ENCODE results near the gene ISCU. TPM values are rescaled to one million over a fixed set of nuclear protein-coding genes. Genes with fewer than 3 reads are reported as not detected.
"Not testable (repeated sequence)": the region's sequence is repeated elsewhere in the genome, so short reads cannot be mapped to it uniquely, and the experiment has no call there.

ISCU gene
- total RNA-seq, 1 donor from 2014 or later, result 131 TPM

- no peak for DNase-seq (ENCODE audit: low spot score)
Measured at GRCh38 chr12:108543652-108544051, 18.7 kb upstream of the ISCU start.

GRCh38 chr12:108547686-108548085, 14.7 kb upstream of the ISCU start:
- DNase-seq (ENCODE audit: low spot score), result no peak

- no peak for DNase-seq (ENCODE audit: low spot score)
Measured at GRCh38 chr12:108548954-108549521, 13.4 kb upstream of the ISCU start.

GRCh38 chr12:108551535-108551934, 10.9 kb upstream of the ISCU start:
- no peak for DNase-seq (ENCODE audit: low spot score)

GRCh38 chr12:108553799-108554198, 8.6 kb upstream of the ISCU start:
- DNase-seq (ENCODE audit: low spot score), result no peak

- not testable (repeated sequence) for DNase-seq (ENCODE audit: low spot score)
Measured at GRCh38 chr12:108555383-108555782, 7.0 kb upstream of the ISCU start.

GRCh38 chr12:108559007-108559655, 3.3 kb upstream of the ISCU start:
- DNase-seq (ENCODE audit: low spot score), result no peak

- no peak for DNase-seq (ENCODE audit: low spot score)
Measured at GRCh38 chr12:108559748-108560147, 2.6 kb upstream of the ISCU start.

GRCh38 chr12:108560321-108560721, 2.1 kb upstream of the ISCU start:
- DNase-seq (ENCODE audit: low spot score), result no peak

GRCh38 chr12:108560752-108561719, 1.4 kb upstream of the ISCU start, which contains the start of gene SART3:
TSS of gene SART3 (minus strand) at chr12:108561173. CDS start at chr12:108561154, 19 bp downstream.
- peak; percentile 77 for DNase-seq (ENCODE audit: low spot score)

GRCh38 chr12:108561852-108562347, 496 bp upstream of the ISCU start:
- no peak for DNase-seq (ENCODE audit: low spot score)

- peak; percentile 86 for DNase-seq (ENCODE audit: low spot score)
Measured at GRCh38 chr12:108563136-108563803, 874 bp downstream of the ISCU start.

- DNase-seq (ENCODE audit: low spot score), result no peak
Measured at GRCh38 chr12:108563804-108564151, 1.4 kb downstream of the ISCU start.

- no peak for DNase-seq (ENCODE audit: low spot score)
Measured at GRCh38 chr12:108564724-108565123, 2.3 kb downstream of the ISCU start.

- DNase-seq (ENCODE audit: low spot score), result no peak
Measured at GRCh38 chr12:108565146-108565545, 2.8 kb downstream of the ISCU start.

GRCh38 chr12:108565976-108566375, 3.6 kb downstream of the ISCU start:
- DNase-seq (ENCODE audit: low spot score), result peak; percentile 83

GRCh38 chr12:108566452-108566851, 4.1 kb downstream of the ISCU start:
- no peak for DNase-seq (ENCODE audit: low spot score)

GRCh38 chr12:108567406-108568337, 5.3 kb downstream of the ISCU start:
- peak; percentile 40 for DNase-seq (ENCODE audit: low spot score)

- DNase-seq (ENCODE audit: low spot score), result peak; percentile 42
Measured at GRCh38 chr12:108568338-108569154, 6.2 kb downstream of the ISCU start.
